Stimulated activated CD4-positive, alpha-beta T cell treated with anti-CD3 and anti-CD28 coated beads, Interleukin-15, amount 100 ng/mL, for 48 hours (primary cell): Measurements from ENCODE around the gene CBX7.
"Not testable (repeated sequence)": the region's sequence is repeated elsewhere in the genome, so short reads cannot be mapped to it uniquely, and the experiment has no call there.

Experiments used
- DNase-seq, 2 donors: peaks; one replicate each; pipeline ENCODE4 v3.0.0-alpha.2; 2020; ENCODE audit warnings: low read depth in 2 of 2

The CBX7 gene

GRCh38 chr22:39174498-39175352 is 22.2 kb upstream of the CBX7 start:
- peak in 1 of 2 donors; percentile 26 for DNase-seq

GRCh38 chr22:39173787-39174497 is 21.5 kb upstream of the CBX7 start:
- peak in 1 of 2 donors; percentile 19 for DNase-seq

- no peak for DNase-seq
Observed at GRCh38 chr22:39173050-39173706, 20.7 kb upstream of the CBX7 start.

GRCh38 chr22:39172265-39173049 is 20.0 kb upstream of the CBX7 start:
- not testable (repeated sequence) for DNase-seq

- no peak for DNase-seq
Observed at GRCh38 chr22:39171623-39172264, 19.3 kb upstream of the CBX7 start.

GRCh38 chr22:39170825-39171622 is 18.5 kb upstream of the CBX7 start:
- peak; percentile 66 to 83 for DNase-seq

GRCh38 chr22:39169797-39170466 is 17.5 kb upstream of the CBX7 start:
- DNase-seq: no peak

GRCh38 chr22:39166547-39166946 is 14.1 kb upstream of the CBX7 start:
- no peak for DNase-seq

- not testable (repeated sequence) for DNase-seq
Observed at GRCh38 chr22:39156093-39156492, 3.6 kb upstream of the CBX7 start.

GRCh38 chr22:39155421-39155820 is 2.9 kb upstream of the CBX7 start:
- no peak for DNase-seq

GRCh38 chr22:39153220-39153717 is 789 bp upstream of the CBX7 start:
- DNase-seq: no peak

- no peak for DNase-seq
Observed at GRCh38 chr22:39152024-39152510, 413 bp downstream of the CBX7 start.

- no peak for DNase-seq
Observed at GRCh38 chr22:39151329-39151975, 1.0 kb downstream of the CBX7 start.

- DNase-seq: no peak
Observed at GRCh38 chr22:39150848-39151215, 1.6 kb downstream of the CBX7 start.

GRCh38 chr22:39149915-39150847 is 2.3 kb downstream of the CBX7 start:
- no peak for DNase-seq

- peak in 1 of 2 donors; percentile 63 for DNase-seq
Observed at GRCh38 chr22:39148727-39149535, 3.5 kb downstream of the CBX7 start.
